K562 (cell line): ENCODE results near the gene DDIT3. TPM values are rescaled to one million over a fixed set of nuclear protein-coding genes. Genes with fewer than 3 reads are reported as not detected.

Source experiments
- ARID1B ChIP-seq: fragments of 450-650 bp; IDR thresholded peaks from 2 replicates; pipeline ENCODE4 v1.6.1; 2016; ENCODE audit warnings: antibody characterized with exemption, mild to moderate bottlenecking, inconsistent platforms
- HDAC1 ChIP-seq, 2 experiments: fragments of 450-650 bp; IDR thresholded peaks; 2 replicates each; pipeline ENCODE4 v1.6.1; 2016 to 2017; ENCODE audit warnings: inconsistent platforms in 1 of 2, mild to moderate bottlenecking in 1 of 2, moderate library complexity in 1 of 2
- JUND ChIP-seq, 2 experiments: IDR thresholded peaks; 2 replicates in 1 of 2; 3 replicates in 1 of 2; pipeline ENCODE4 v1.6.1; 2011; ENCODE audit warnings: borderline replicate concordance in 2 of 2, low read depth in 2 of 2, low read length in 2 of 2, improper control_type of control experiment in 1 of 2, missing biosample characterization in 1 of 2, missing genetic modification characterization in 1 of 2, missing genetic modification reagents in 1 of 2
- L3MBTL2 ChIP-seq: fragments of 450-650 bp; IDR thresholded peaks from 2 replicates; pipeline ENCODE4 v1.6.1; 2016; ENCODE audit warnings: mild to moderate bottlenecking, moderate library complexity
- MAFG ChIP-seq: fragments of 450-650 bp; conservative IDR thresholded peaks from 2 replicates; pipeline ENCODE4 v1.6.1; 2016; ENCODE audit warnings: missing genetic modification characterization, missing compliant biosample characterization
- MAFK ChIP-seq: IDR thresholded peaks from 2 replicates; pipeline ENCODE4 v1.6.1; 2011; ENCODE audit warnings: low read length, improper control_type of control experiment
- MTA2 ChIP-seq: fragments of 450-650 bp; IDR thresholded peaks from 2 replicates; pipeline ENCODE4 v1.6.1; 2016; ENCODE audit warnings: low read depth
- MYC ChIP-seq, 2 experiments: fragments of 250-450 bp in 1 of 2; sonication (Bioruptor Pico) in 1 of 2; IDR thresholded peaks; 2 replicates each; pipeline versions ENCODE4 v1.5.1 to v1.6.1; 2012 to 2021; ENCODE audit warnings: low read depth in 2 of 2, borderline replicate concordance in 1 of 2, improper control_type of control experiment in 1 of 2, low read length in 1 of 2, mild to moderate bottlenecking in 1 of 2, moderate library complexity in 1 of 2
- PML ChIP-seq: IDR thresholded peaks from 2 replicates; pipeline ENCODE4 v1.6.1; 2012; ENCODE audit warnings: low read length, inconsistent platforms
- RREB1 ChIP-seq: fragments of 250-450 bp; sonication (Bioruptor Pico); IDR thresholded peaks from 2 replicates; pipeline ENCODE4 v1.4.0; 2020
- SMAD4 ChIP-seq: fragments of 250-450 bp; sonication (Bioruptor Pico); conservative IDR thresholded peaks from 2 replicates; pipeline ENCODE4 v1.8.0; 2021; ENCODE audit warnings: inconsistent platforms, mild to moderate bottlenecking, moderate library complexity
- SMARCA4 ChIP-seq: fragments of 450-650 bp; IDR thresholded peaks from 2 replicates; pipeline ENCODE4 v1.6.1; 2016
- STAT5B ChIP-seq: fragments of 250-450 bp; sonication (Bioruptor Pico); IDR thresholded peaks from 2 replicates; pipeline ENCODE4 v1.8.0; 2021; ENCODE audit warnings: mild to moderate bottlenecking, inconsistent platforms
- ZBTB17 ChIP-seq: fragments of 450-650 bp; formaldehyde crosslinking; IDR thresholded peaks from 2 replicates; pipeline ENCODE4 v1.4.0; 2020; ENCODE audit warnings: mild to moderate bottlenecking
- ZKSCAN8 ChIP-seq: fragments of 200-800 bp; sonication (Bioruptor generic); IDR thresholded peaks from 2 replicates; pipeline ENCODE4 v1.6.1; 2016; ENCODE audit warnings: missing genetic modification characterization, missing compliant biosample characterization
- polyA plus RNA-seq, 8 experiments: library from polyadenylated mRNA; depleted of rRNA in 4 of 8; stranded (reverse) in 5 of 8; unstranded in 3 of 8; fragments of >200 nt; fragmentation: Nextera tagmentation in 2 of 8; fragmentation: Illumina TruSeq in 1 of 8; extraction: Ambion mirVana in 2 of 8; extraction: Trizol in 1 of 8; gene quantifications; 2 replicates each; pipeline versions ENCODE4 v1.2.1 to v1.2.3, GENCODE V29; 2011 to 2014; ENCODE audit warnings: inconsistent platforms in 1 of 8, missing spikeins in 1 of 8
- total RNA-seq, 7 experiments: library from RNA; depleted of rRNA in 6 of 7; stranded (reverse); fragments of >200 nt in 6 of 7; fragmentation: Illumina TruSeq in 2 of 7; extraction: Trizol in 2 of 7; gene quantifications; 2 replicates each; pipeline versions ENCODE4 v1.2.1 to v1.2.3, GENCODE V29; 2011 to 2021; ENCODE audit warnings: low replicate concordance in 1 of 7
- TF ChIP-seq, protein P1 (sequence below): fragments of 450-650 bp; formaldehyde crosslinking; IDR thresholded peaks from 2 replicates; pipeline ENCODE4 v1.4.0; 2022; ENCODE audit warnings: mild to moderate bottlenecking, moderate library complexity

DDIT3 gene
- total and polyA plus RNA-seq, 9 of the 15 experiments (the other 6 are each of a cell fraction or from before 2014, with no cell fraction given) = 59.1 to 272 (median 89.9) TPM

- TF ChIP-seq, protein P1, sequence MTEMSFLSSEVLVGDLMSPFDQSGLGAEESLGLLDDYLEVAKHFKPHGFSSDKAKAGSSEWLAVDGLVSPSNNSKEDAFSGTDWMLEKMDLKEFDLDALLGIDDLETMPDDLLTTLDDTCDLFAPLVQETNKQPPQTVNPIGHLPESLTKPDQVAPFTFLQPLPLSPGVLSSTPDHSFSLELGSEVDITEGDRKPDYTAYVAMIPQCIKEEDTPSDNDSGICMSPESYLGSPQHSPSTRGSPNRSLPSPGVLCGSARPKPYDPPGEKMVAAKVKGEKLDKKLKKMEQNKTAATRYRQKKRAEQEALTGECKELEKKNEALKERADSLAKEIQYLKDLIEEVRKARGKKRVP (CRISPR knock-in tag) = peak; percentile 87
- TF ChIP-seq SMARCA4 (peak; percentile 24; the same call in 1 of the 2 replicates), HDAC1 (IDR thresholded peaks at IDR 0.05) (0 out of 4 replicates have a peak, but pooled peaks of 1 of the 2 experiments have one; percentile 11), MYC (IDR thresholded peaks at IDR 0.05; ENCODE audit: low read depth, low read length) (peak; percentile 66), MYC (CRISPR knock-in tag; IDR thresholded peaks at IDR 0.05; ENCODE audit: borderline replicate concordance, low read depth) (no peak), SMAD4 (CRISPR knock-in tag) (peak; percentile 58; the same call in 1 of the 2 replicates), MAFG (tag) (0 out of 2 replicates have a peak, but pooled peaks have one; percentile 14), ZKSCAN8 (CRISPR knock-in tag) (0 out of 2 replicates have a peak, but pooled peaks have one; percentile 25), JUND (IDR thresholded peaks at IDR 0.05; ENCODE audit: borderline replicate concordance, low read depth, low read length) (peak; percentile 45; the same call in 1 of the 2 replicates), JUND (tag; IDR thresholded peaks at IDR 0.05; ENCODE audit: borderline replicate concordance, low read depth, low read length) (no peak), L3MBTL2 (peak; percentile 15; the same call in 1 of the 2 replicates), MAFK (peak; percentile 32; the same call in 1 of the 2 replicates), MTA2 (no peak), ARID1B (peak; percentile 17; the same call in 1 of the 2 replicates), PML (peak; percentile 20; the same call in 1 of the 2 replicates), STAT5B (CRISPR knock-in tag) (no peak), ZBTB17 (CRISPR knock-in tag) (peak; percentile 63; the same call in 1 of the 2 replicates), RREB1 (CRISPR knock-in tag) (0 out of 2 replicates have a peak, but pooled peaks have one; percentile 6)
- TF ChIP-seq, all 486 proteins: peak for 36
These were observed 28.2 kb upstream of the DDIT3 start (continued) for GRCh38 chr12:57548488-57548887.
